Measurements from ENCODE around the gene KCTD13. TPM values are rescaled to one million over a fixed set of nuclear protein-coding genes. Genes with fewer than 3 reads are reported as not detected.

The KCTD13 gene
- total and polyA plus RNA-seq, 2 donors from 2014 or later = 9.9 to 25.8 TPM

GRCh38 chr16:29878172-29878571, 47.9 kb downstream of the KCTD13 start:
- Histone ChIP-seq H3K4me3 (ENCODE audit: low read length in 3 of 3) (no peak overlapping the region), H3K4me1 (ENCODE audit: control insufficient read depth in 2 of 3, insufficient read depth in 2 of 3, low read depth in 1 of 3, low read length in 3 of 3) (no peaks in the 10 kb centered on the region), H3K27me3 (ENCODE audit: control insufficient read depth, insufficient read depth, low read length) (peaks cover 8% of the 10 kb centered on the region), H3K9ac (ENCODE audit: low read length in 3 of 3) (no peak overlapping the region), H3K27ac (ENCODE audit: low read depth in 2 of 2, low read length in 2 of 2) (no peak overlapping the region), H3K36me3 (ENCODE audit: control insufficient read depth in 2 of 3, insufficient read depth in 3 of 3, low read length in 3 of 3) (no peaks in the 10 kb centered on the region), H3K9me3 (ENCODE audit: control insufficient read depth in 2 of 3, insufficient read depth in 1 of 3, low read length in 3 of 3) (no peaks in the 10 kb centered on the region)
- intact Hi-C loops (cut with DNase I) = no loop called here
- TF ChIP-seq CTCF (IDR thresholded peaks at IDR 0.05; ENCODE audit: borderline replicate concordance, extremely low read depth, insufficient read depth) = no peak
- FAIRE-seq (no peak), DNase-seq (no peak)

GRCh38 chr16:29877266-29877961, 48.6 kb downstream of the KCTD13 start:
- Histone ChIP-seq H3K27me3 (ENCODE audit: control insufficient read depth, insufficient read depth, low read length) (peaks cover 8% of the 10 kb centered on the region), H3K4me3 (ENCODE audit: low read length in 3 of 3) (no peak overlapping the region), H3K9ac (ENCODE audit: low read length in 3 of 3) (no peak overlapping the region), H3K36me3 (ENCODE audit: control insufficient read depth in 2 of 3, insufficient read depth in 3 of 3, low read length in 3 of 3) (no peaks in the 10 kb centered on the region), H3K4me1 (ENCODE audit: control insufficient read depth in 2 of 3, insufficient read depth in 2 of 3, low read depth in 1 of 3, low read length in 3 of 3) (no peaks in the 10 kb centered on the region), H3K27ac (ENCODE audit: low read depth in 2 of 2, low read length in 2 of 2) (no peak overlapping the region), H3K9me3 (ENCODE audit: control insufficient read depth in 2 of 3, insufficient read depth in 1 of 3, low read length in 3 of 3) (no peaks in the 10 kb centered on the region)
- DNase-seq (peak in 4 of 5 donors; percentile 39 to 72 (median 48)), FAIRE-seq (no peak)
- intact Hi-C loops (cut with DNase I) = no loop called here
- TF ChIP-seq CTCF (IDR thresholded peaks at IDR 0.05; ENCODE audit: borderline replicate concordance, extremely low read depth, insufficient read depth) = no peak

GRCh38 chr16:29876594-29877249, 49.3 kb downstream of the KCTD13 start:
- no peak overlapping the region for H3K4me3 ChIP-seq (ENCODE audit: low read length in 3 of 3)
- no peak for TF ChIP-seq CTCF (IDR thresholded peaks at IDR 0.05; ENCODE audit: borderline replicate concordance, extremely low read depth, insufficient read depth)
- H3K36me3 ChIP-seq (ENCODE audit: control insufficient read depth in 2 of 3, insufficient read depth in 3 of 3, low read length in 3 of 3) = no peaks in the 10 kb centered on the region
- H3K9ac ChIP-seq (ENCODE audit: low read length in 3 of 3) = no peak overlapping the region
- no peaks in the 10 kb centered on the region for H3K4me1 ChIP-seq (ENCODE audit: control insufficient read depth in 2 of 3, insufficient read depth in 2 of 3, low read depth in 1 of 3, low read length in 3 of 3)
- intact Hi-C loops (cut with DNase I) = no loop called here
- no peak overlapping the region for H3K27ac ChIP-seq (ENCODE audit: low read depth in 2 of 2, low read length in 2 of 2)
- FAIRE-seq (no peak), DNase-seq (no peak)
- H3K27me3 ChIP-seq (ENCODE audit: control insufficient read depth, insufficient read depth, low read length) = peaks cover 8% of the 10 kb centered on the region
- no peaks in the 10 kb centered on the region for H3K9me3 ChIP-seq (ENCODE audit: control insufficient read depth in 2 of 3, insufficient read depth in 1 of 3, low read length in 3 of 3)
